Activated naive CD4-positive, alpha-beta T cell treated with anti-CD3 and anti-CD28 coated beads, Interleukin-2, amount 10 ng/mL, durations not matched to agents 7 days and 5 days (primary cell): ENCODE data around the gene CAPN8.

Experiments
- CTCF ChIA-PET: fragments of 350-600 bp; sonication (Branson Sonifier 250); formaldehyde crosslinking; loops from one replicate; lab custom pipeline; 2021; ENCODE audit warnings: antibody characterized with exemption; lab: Charles Lee
- DNase-seq: peaks from one replicate; pipeline ENCODE4 v3.0.0-alpha.2; 2020
- H3K27ac Mint-ChIP-seq: one replicate; pipeline ENCODE4 v1.8.0; 2021; ENCODE audit warnings: mild to moderate bottlenecking, moderate library complexity, mixed read lengths
- H3K27me3 Mint-ChIP-seq: one replicate; pipeline ENCODE4 v1.8.0; 2021; ENCODE audit warnings: mild to moderate bottlenecking, mixed read lengths
- H3K36me3 Mint-ChIP-seq: one replicate; pipeline ENCODE4 v1.8.0; 2021; ENCODE audit warnings: mixed read lengths
- H3K4me1 Mint-ChIP-seq: one replicate; pipeline ENCODE4 v1.8.0; 2021; ENCODE audit warnings: mixed read lengths
- H3K4me3 Mint-ChIP-seq: one replicate; pipeline ENCODE4 v1.8.0; 2021; ENCODE audit warnings: mild to moderate bottlenecking, moderate library complexity, mixed read lengths
- H3K9me3 Mint-ChIP-seq: one replicate; pipeline ENCODE4 v1.8.0; 2021; ENCODE audit warnings: mixed read lengths

CAPN8 gene

DNA sequence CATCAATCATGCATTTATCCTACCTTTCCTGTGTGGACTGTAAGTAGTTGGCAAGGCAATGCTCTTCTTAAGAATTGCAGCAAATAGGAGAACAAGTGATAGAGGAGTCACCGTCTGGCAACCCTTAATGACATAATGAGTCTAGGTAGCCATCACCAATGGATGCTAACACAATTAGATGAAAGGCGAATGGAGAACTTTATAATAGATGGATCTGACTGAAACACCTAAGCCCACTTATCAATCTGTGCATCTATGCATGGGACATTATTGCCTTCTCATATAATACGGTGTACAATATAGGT, 18.9 kb upstream of the CAPN8 start:
- no peaks in the 10 kb centered on the region for H3K4me1 Mint-ChIP-seq
- DNase-seq: no peak
- H3K36me3 Mint-ChIP-seq: no peaks in the 10 kb centered on the region
- H3K4me3 Mint-ChIP-seq: no peak overlapping the region
- H3K27ac Mint-ChIP-seq: no peak overlapping the region
- CTCF ChIA-PET: interaction anchor here (0.9 to 2.2 kb wide), 3 partner anchors 11 to 128 kb away, joined by 3 to 6 read pairs (median 5); no protein-coding TSS in a partner anchor
- H3K9me3 Mint-ChIP-seq: no peaks in the 10 kb centered on the region
- peaks cover 39% of the 10 kb centered on the region for H3K27me3 Mint-ChIP-seq

DNA sequence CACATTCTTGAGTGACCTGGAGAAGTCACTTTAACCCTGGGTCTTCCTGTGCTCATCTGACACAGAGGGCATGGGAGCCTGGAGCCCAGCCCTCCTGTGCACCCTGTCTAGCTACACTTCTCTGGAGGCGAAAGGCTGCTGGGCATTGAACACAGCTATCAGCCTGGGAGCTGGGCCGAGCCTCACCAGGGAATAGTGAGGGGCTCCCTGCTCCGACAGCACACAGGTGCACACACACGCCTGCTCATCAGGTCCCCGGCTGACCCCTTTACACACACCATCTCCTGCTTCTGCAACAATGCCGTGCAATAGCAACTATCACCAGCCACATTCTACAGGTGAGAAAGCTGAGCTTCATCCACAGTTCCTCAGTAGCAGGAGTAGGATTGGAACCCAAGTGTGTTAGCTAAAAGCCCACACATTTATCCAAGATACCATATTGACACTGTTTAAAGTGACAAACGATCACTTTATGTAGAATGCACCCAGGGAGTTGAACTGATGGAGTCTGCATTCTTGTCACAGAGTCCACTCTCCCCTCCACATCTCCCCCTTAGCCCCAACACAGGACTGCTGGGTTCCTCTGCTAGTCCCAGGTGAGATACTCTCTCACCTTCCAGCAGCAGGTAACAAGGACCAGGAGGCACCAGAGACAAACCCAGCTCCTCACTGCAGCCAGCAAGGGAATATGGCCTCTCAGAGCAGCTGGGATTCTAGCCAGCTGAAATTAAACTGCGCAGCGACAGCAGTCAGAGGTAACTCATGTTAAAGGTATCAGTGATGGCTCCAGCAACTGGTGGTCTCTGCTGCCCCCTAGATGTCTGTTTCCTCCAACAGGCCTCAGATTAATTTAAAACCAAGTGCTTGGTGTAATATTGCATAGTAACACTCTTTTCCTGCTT, 18.3 kb upstream of the CAPN8 start:
- Mint-ChIP-seq H3K27me3 (peaks cover 41% of the 10 kb centered on the region), H3K4me3 (no peak overlapping the region), H3K4me1 (no peaks in the 10 kb centered on the region), H3K27ac (no peak overlapping the region), H3K36me3 (no peaks in the 10 kb centered on the region), H3K9me3 (no peaks in the 10 kb centered on the region)
- DNase-seq: peak; percentile 71
- CTCF ChIA-PET: interaction anchor here (0.9 to 2.2 kb wide), 6 partner anchors 12 to 550 kb away, joined by 3 to 8 read pairs (median 4); no protein-coding TSS in a partner anchor

DNA sequence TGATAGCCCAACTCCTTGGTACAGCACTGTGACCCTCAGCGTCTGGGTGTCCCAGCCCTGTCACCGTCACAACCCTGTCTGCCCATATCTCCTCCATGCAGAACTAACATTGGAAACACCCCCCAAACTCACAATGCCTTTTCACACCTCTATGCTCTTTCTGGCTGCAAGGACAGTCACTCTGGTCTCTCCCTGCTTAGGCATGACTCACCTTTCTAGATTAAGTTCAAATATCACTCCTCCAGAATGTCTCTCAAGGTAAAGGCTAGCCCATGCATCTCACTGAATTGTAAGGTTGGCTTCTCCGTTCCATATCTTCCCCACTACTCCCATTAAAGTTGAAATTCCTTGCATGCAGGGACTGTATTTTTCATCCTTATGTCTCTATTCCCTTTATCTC, 17.0 kb upstream of the CAPN8 start:
- Mint-ChIP-seq H3K9me3 (no peaks in the 10 kb centered on the region), H3K36me3 (no peaks in the 10 kb centered on the region), H3K27me3 (peaks cover 39% of the 10 kb centered on the region), H3K4me1 (no peaks in the 10 kb centered on the region), H3K27ac (no peak overlapping the region), H3K4me3 (no peak overlapping the region)
- no peak for DNase-seq
- CTCF ChIA-PET: interaction anchor here (0.9 kb wide), 1 partner anchor 12 kb away, joined by 3 read pairs; no protein-coding TSS in a partner anchor

DNA sequence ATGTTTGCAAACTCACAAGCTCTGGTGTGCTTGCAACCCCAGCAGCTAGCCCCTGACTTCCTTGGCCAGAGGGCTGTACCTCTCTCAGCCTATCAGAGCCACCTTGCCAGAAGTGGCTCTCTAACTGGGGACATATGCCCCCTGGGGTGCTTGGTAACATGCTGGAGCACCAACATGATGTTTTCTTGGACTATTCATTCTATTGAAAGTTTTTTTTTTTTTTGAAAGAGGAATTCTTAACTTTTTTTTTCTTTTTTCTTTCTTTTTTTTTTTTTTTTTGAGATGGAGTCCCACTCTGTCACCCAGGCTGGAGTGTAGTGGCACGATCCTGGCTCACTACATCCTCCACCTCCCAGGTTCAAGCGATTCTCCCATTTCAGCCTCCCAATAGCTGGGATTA, 14.7 kb upstream of the CAPN8 start:
- Mint-ChIP-seq H3K4me3 (no peak overlapping the region), H3K27ac (no peak overlapping the region)

DNA sequence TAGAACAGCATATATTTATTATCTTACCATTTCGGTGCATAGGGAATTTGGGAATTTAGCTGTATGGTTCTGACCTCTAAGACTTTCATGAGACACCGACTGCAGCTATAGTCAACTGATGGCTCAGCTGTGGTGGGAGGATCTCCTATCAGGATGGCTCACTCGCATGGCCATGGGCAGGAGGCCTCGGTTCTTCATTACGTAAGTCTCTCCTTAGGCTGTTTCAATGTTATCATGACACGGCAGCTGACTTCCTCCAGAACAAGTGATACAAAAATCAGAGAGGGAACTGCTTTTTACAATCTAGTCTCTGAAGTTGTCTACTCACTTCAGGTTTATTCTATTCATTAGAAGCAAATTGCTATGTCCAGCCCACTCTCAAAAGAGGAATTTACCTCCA, 13.3 kb upstream of the CAPN8 start:
- Mint-ChIP-seq H3K27ac (no peak overlapping the region), H3K27me3 (peaks cover 42% of the 10 kb centered on the region), H3K4me3 (no peak overlapping the region), H3K9me3 (peaks cover 11% of the 10 kb centered on the region), H3K36me3 (no peaks in the 10 kb centered on the region), H3K4me1 (no peaks in the 10 kb centered on the region)
- CTCF ChIA-PET: interaction anchor here (1.0 kb wide), 1 partner anchor 50 kb away, joined by 3 read pairs; no protein-coding TSS in a partner anchor
- DNase-seq: no peak

More for the DNA sequence above, 14.7 kb upstream of the CAPN8 start:
- no peaks in the 10 kb centered on the region for H3K4me1 Mint-ChIP-seq
- DNase-seq: no peak
- H3K36me3 Mint-ChIP-seq: no peaks in the 10 kb centered on the region
- CTCF ChIA-PET: interaction anchor here (1.0 to 1.3 kb wide), 2 partner anchors 16 to 18 kb away, joined by 3 to 6 read pairs; no protein-coding TSS in a partner anchor
- H3K27me3 Mint-ChIP-seq: peaks cover 34% of the 10 kb centered on the region
- peaks cover 4% of the 10 kb centered on the region for H3K9me3 Mint-ChIP-seq

DNA sequence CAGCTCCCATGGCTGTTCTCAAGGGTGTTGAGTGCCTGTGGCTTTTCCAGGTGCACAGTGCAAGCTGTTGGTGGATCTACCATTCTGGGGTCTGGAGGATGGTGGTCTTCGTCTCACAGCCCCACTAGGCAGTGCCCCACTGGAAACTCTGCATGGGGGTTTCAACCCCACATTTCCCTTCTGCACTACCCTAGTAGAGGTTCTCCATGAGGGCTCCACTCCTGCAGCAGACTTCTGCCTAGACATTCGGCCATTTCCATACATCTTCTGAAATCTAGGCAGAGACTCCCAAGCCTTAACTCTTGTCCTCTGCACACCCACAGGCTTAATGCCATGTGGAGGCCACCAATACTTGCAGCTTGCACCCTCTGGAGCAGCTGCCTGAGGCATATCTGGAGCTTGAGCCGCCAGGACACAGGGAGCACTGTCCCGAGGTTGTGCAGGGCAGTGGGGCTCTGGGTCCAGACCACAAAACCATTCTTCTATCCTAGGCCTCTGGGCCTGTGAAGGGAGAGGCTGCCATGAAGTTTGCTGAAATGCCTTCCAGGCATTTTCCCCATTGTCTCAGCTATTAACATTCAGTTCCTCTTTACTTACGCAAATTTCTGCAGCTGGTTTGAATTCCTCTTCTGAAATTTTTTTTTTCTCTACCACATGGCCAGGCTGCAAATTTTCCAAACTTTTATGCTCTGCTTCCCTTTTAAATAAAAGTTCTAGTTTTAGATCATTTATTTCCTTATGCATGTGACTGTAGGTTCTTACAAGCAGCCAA, 8.8 kb upstream of the CAPN8 start:
- CTCF ChIA-PET: interaction anchor here (0.8 to 1.0 kb wide), 2 partner anchors 14 to 47 kb away, joined by 3 read pairs; no protein-coding TSS in a partner anchor
- H3K4me3 Mint-ChIP-seq: no peak overlapping the region
- H3K4me1 Mint-ChIP-seq: no peaks in the 10 kb centered on the region
- no peak overlapping the region for H3K27ac Mint-ChIP-seq
- peaks cover 11% of the 10 kb centered on the region for H3K9me3 Mint-ChIP-seq
- no peaks in the 10 kb centered on the region for H3K36me3 Mint-ChIP-seq
- peaks cover 23% of the 10 kb centered on the region for H3K27me3 Mint-ChIP-seq
- no peak for DNase-seq

DNA sequence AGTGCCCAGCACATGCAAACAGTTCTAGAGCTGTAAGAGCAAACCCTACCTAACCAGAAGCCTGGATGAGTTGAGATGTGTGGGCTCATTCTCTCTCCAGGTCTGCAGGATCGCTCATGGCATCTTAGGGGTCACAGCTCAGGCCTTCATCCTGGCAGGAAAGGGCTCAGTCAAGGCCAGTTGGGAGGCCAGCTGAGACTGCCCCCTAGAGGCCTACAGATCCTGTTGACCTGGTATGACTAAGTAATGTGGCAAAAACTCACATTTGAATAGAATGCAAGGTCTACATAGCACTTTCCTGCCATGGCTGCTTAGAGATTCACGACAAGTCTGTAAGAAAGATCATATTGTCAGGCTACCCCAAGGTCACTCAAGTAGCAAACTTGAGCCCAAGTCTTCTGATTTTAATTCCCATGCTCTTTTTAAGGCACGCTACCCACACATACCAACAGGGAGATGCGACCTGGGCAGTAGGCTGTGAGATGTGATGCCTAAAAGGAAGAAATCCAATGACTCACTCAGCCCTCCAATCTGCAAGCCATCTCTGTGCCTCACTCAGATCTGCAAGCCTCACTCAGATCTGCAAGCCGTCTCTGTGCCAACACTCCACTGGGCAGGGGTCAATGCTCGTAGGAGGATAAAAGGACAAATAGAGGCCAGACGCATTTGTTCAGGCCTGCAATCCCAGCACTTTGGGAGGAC, 5.1 kb upstream of the CAPN8 start:
- no peaks in the 10 kb centered on the region for H3K36me3 Mint-ChIP-seq
- peaks cover 8% of the 10 kb centered on the region for H3K9me3 Mint-ChIP-seq
- CTCF ChIA-PET: interaction anchor here (0.7 to 1.1 kb wide), 4 partner anchors 12 to 537 kb away, joined by 3 to 4 read pairs (median 4); no protein-coding TSS in a partner anchor
- H3K4me1 Mint-ChIP-seq: no peaks in the 10 kb centered on the region
- peak; percentile 37 for DNase-seq
- no peak overlapping the region for H3K4me3 Mint-ChIP-seq
- H3K27ac Mint-ChIP-seq: no peak overlapping the region
- peaks cover 18% of the 10 kb centered on the region for H3K27me3 Mint-ChIP-seq

DNA sequence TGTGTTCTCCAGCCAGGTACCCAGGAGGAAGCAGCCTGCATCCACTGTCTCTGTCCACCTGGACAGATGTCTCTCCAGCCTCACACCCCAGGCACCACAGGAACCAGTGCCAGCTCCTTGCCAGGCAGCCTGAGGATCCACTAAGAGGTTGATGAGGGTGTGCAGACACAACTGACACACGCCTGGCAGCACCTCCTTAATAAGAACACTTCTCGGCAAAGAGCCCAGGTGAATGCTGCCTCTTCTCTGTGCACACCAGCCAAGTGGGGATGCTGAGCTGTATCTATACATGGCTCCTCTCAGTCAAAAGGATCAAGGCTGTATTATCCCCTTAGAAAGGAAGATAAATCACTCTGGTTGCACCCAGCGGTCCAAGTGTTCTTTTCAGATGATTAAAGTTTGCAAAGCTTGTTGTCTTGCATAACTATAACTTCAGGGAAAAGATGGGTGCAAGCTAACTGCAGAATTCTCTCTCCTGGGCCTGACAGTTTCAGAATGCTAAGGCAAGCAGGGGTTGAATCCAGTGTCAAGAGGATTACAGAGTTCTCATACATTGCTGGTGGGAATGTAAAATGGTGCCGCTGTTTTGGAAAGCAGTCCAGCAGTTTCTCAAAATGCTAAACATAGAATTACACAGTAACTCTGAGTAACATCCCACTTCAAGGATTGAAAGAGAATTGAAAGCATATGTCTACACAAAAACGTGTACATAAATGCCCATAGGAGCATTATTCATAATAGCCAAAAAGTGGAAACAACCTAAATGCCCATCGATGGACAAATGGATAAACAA, 3.7 kb upstream of the CAPN8 start:
- no peak for DNase-seq
- Mint-ChIP-seq H3K27me3 (peaks cover 13% of the 10 kb centered on the region), H3K9me3 (no peaks in the 10 kb centered on the region), H3K36me3 (no peaks in the 10 kb centered on the region), H3K4me1 (no peaks in the 10 kb centered on the region), H3K27ac (no peak overlapping the region), H3K4me3 (no peak overlapping the region)
- CTCF ChIA-PET: no interaction called here

DNA sequence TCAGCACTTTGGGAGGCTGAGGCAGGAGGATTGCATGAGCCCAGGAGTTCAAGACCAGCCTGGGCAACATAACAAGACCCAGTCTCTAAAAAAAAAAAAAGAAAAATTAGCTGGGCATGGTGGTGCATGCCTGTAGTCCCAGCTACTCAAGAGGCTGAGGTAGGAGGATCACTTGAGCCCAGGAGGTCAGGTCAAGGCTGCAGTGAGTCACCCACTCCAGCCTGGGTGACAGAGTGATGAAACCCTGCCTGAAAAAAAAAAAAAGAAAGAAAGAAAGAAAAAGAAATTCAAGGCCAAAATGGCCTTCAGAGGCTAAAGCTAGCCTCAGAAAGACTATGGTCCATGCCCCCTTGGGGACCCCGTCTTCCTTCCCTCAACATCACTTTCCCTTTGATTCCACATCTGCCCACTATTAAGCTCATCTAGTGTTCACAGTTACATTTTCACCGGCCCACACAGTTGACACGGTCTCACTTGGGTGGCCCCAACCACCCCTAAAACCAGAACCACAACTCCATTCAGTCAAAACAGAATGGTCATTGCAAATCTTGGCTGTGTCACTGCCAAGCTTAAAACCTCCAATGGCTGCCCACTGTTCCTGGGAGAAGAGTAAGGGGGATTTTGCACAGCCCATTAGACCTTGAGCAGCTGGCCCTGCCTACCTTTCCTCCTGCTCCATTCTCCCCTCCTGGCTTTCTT, 2.1 kb upstream of the CAPN8 start:
- no peak for DNase-seq
- CTCF ChIA-PET: interaction anchor here (0.7 kb wide), 1 partner anchor 1039 kb away, joined by 3 read pairs; no protein-coding TSS in a partner anchor
- Mint-ChIP-seq H3K27me3 (peaks cover 16% of the 10 kb centered on the region), H3K4me3 (no peak overlapping the region), H3K4me1 (no peaks in the 10 kb centered on the region), H3K36me3 (no peaks in the 10 kb centered on the region), H3K27ac (no peak overlapping the region), H3K9me3 (no peaks in the 10 kb centered on the region)

DNA sequence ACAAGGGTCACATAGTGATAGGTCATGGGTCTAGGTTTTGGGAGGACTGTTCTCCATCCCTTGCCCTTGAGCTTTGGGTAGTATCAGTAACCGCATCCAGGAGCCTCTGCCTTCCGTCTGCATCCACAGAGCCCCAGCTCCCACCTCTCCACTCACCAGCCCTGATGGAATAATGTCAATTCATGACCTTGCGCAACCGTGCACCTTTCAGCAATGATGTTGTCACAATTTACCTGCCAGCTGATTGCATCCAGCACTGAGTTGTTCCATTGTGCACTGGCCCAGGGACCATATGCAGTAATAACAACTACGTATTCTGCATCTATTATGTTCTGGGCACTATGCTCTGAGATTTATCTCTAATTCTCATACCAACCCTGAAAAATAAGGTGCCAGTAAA, 1.4 kb downstream of the CAPN8 start:
- Mint-ChIP-seq H3K4me3 (no peak overlapping the region), H3K27me3 (peaks cover 20% of the 10 kb centered on the region)

DNA sequence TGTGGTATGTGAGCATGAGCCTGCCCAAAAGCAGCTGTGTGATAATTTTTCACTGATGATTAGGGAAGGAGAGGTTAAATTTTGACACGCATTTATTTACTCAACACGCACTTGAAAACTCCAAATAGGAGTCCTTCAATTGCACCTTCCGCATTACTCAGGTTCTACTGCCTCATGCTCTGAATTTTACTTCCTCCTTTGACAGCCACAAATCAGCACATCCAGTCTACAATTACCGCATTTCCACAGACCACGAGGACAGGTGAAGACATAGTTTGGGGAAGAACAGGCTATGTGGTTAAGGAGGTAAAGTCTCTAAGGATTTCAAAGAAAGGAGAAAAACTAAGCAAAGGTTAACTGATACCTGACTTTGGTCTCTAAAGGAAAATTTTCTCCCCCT, 2.6 kb downstream of the CAPN8 start:
- Mint-ChIP-seq H3K27ac (no peak overlapping the region), H3K4me1 (no peaks in the 10 kb centered on the region), H3K27me3 (peaks cover 15% of the 10 kb centered on the region), H3K4me3 (no peak overlapping the region), H3K9me3 (no peaks in the 10 kb centered on the region), H3K36me3 (no peaks in the 10 kb centered on the region)
- CTCF ChIA-PET: interaction anchor here (1.1 kb wide), 1 partner anchor 530 kb away, joined by 3 read pairs; no protein-coding TSS in a partner anchor
- no peak for DNase-seq

More for the DNA sequence above, 1.4 kb downstream of the CAPN8 start:
- CTCF ChIA-PET: interaction anchor here (1.4 to 1.5 kb wide), 2 partner anchors 19 to 530 kb away, joined by 3 to 4 read pairs; no protein-coding TSS in a partner anchor
- Mint-ChIP-seq H3K4me1 (no peaks in the 10 kb centered on the region), H3K9me3 (no peaks in the 10 kb centered on the region), H3K27ac (no peak overlapping the region), H3K36me3 (no peaks in the 10 kb centered on the region)
- no peak for DNase-seq

DNA sequence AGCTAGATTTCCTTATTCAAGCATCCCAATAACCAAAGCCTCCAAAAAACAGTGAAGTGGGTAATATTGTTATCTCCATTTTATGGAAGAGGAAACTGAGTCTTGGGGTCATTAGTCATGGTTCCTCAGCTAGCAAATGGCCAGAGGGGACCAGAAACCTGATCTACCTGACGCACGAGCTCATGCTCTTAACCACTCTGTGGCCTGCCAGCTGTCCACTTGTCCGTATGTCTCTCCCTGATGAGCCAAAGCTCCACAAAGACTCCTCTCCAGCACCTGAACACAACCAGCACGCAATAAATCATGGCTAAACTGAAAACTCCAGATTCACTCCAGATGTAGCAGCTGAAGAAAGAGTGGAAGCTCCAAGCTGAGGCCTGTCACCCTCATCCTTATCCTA, 5.8 kb downstream of the CAPN8 start:
- no peaks in the 10 kb centered on the region for H3K36me3 Mint-ChIP-seq
- H3K4me1 Mint-ChIP-seq: no peaks in the 10 kb centered on the region
- H3K27ac Mint-ChIP-seq: no peak overlapping the region
- peaks cover 14% of the 10 kb centered on the region for H3K27me3 Mint-ChIP-seq
- CTCF ChIA-PET: no interaction called here
- H3K9me3 Mint-ChIP-seq: no peaks in the 10 kb centered on the region
- DNase-seq: no peak
- no peak overlapping the region for H3K4me3 Mint-ChIP-seq

DNA sequence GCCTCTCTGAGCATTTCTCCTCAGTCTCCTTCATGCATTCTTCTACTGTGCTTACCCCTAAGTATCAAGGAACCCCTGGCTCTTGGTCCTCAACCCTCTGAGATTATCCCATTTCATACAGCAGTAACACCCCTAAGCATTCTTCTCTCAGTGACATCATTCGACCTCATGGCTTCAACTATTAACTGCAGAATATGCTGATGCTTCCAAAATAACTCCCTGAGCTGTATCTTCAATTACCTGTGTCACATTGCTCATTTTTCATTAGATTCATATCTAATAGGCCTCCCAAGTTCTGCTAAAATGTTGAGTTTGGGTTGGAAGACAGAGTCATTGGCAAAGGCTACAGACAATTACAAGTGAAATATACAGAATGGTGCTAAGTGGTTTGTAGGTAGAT, 7.5 kb downstream of the CAPN8 start:
- no peak for DNase-seq
- peaks cover 9% of the 10 kb centered on the region for H3K27me3 Mint-ChIP-seq
- CTCF ChIA-PET: no interaction called here

More for the DNA sequence above, 7.5 kb downstream of the CAPN8 start:
- Mint-ChIP-seq H3K4me1 (no peaks in the 10 kb centered on the region), H3K4me3 (no peak overlapping the region), H3K27ac (no peak overlapping the region), H3K9me3 (no peaks in the 10 kb centered on the region), H3K36me3 (no peaks in the 10 kb centered on the region)
